Skin of body (tissue), 2 donors: ENCODE data around the gene MAGEC1. TPM values are rescaled to one million over a fixed set of nuclear protein-coding genes. Genes with fewer than 3 reads are reported as not detected.
"Not testable (repeated sequence)": the region's sequence is repeated elsewhere in the genome, so short reads cannot be mapped to it uniquely, and the experiment has no call there.

Source experiments
- DNase-seq: peaks from one replicate; lab custom pipeline; 2025; lab: John Stamatoyannopoulos, UW
- total RNA-seq: library from RNA; depleted of rRNA; stranded (reverse); fragments of >200 nt; gene quantifications from one replicate; pipeline ENCODE4 v1.2.3, GENCODE V29; 2014

Gene MAGEC1, protein sequence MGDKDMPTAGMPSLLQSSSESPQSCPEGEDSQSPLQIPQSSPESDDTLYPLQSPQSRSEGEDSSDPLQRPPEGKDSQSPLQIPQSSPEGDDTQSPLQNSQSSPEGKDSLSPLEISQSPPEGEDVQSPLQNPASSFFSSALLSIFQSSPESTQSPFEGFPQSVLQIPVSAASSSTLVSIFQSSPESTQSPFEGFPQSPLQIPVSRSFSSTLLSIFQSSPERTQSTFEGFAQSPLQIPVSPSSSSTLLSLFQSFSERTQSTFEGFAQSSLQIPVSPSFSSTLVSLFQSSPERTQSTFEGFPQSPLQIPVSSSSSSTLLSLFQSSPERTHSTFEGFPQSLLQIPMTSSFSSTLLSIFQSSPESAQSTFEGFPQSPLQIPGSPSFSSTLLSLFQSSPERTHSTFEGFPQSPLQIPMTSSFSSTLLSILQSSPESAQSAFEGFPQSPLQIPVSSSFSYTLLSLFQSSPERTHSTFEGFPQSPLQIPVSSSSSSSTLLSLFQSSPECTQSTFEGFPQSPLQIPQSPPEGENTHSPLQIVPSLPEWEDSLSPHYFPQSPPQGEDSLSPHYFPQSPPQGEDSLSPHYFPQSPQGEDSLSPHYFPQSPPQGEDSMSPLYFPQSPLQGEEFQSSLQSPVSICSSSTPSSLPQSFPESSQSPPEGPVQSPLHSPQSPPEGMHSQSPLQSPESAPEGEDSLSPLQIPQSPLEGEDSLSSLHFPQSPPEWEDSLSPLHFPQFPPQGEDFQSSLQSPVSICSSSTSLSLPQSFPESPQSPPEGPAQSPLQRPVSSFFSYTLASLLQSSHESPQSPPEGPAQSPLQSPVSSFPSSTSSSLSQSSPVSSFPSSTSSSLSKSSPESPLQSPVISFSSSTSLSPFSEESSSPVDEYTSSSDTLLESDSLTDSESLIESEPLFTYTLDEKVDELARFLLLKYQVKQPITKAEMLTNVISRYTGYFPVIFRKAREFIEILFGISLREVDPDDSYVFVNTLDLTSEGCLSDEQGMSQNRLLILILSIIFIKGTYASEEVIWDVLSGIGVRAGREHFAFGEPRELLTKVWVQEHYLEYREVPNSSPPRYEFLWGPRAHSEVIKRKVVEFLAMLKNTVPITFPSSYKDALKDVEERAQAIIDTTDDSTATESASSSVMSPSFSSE
- not detected for total RNA-seq

- no peak for DNase-seq
Measured at GRCh38 chrX:141903400-141904155, at the start of gene MAGEC1. Gene MAGEC1 (plus strand): TSS chrX:141903894. CDS start chrX:141905073, 1,179 bp downstream.

GRCh38 chrX:141857479-141857878 lies 46.2 kb upstream of the MAGEC1 start:
- no peak for DNase-seq

- no peak for DNase-seq
Measured at GRCh38 chrX:141879616-141880015, 24.1 kb upstream of the MAGEC1 start.

DNA sequence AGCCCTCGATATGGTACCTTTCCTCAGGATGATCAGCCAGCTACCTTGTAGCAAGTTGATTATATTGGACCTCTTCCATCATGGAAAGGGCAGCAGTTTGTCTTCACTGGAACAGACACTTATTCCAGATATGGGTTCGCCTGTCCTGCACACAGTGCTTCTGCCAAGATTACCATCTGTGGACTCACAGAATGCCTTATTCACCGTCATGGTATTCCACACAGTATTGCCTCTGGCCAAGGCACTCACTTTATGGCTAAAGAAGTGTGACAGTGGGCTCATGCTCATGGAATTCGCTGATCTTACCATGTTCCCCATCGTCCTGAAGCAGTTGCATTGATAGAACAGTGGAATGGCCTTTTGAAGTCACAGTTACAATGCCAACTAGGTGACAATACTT lies 14.9 kb upstream of the MAGEC1 start:
- DNase-seq = not testable (repeated sequence)

DNA sequence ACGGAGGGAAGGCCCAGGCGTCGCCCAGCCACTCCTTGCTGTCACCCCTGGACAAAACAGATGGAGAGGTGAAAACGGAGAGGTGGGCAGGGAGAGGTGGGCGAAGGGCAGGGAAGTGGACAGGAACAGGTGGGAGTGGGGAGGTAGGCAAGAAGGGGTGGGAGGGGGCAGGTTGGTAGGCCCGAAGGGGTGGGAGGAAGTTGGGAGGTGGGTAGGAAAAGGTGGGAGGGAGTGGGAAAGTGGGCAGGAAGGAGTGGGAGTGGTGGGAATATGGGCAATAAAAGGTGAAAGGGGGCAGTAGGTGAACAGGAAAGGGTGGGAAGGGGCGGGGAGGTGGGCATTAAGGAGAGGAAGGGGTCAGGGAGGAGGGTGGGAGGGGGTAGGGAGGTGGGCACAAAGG lies 9.0 kb upstream of the MAGEC1 start:
- no peak for DNase-seq

GRCh38 chrX:141897690-141898089 lies 6.0 kb upstream of the MAGEC1 start:
- DNase-seq = no peak

- no peak for DNase-seq
Measured at GRCh38 chrX:141902366-141902765, 1.3 kb upstream of the MAGEC1 start.

DNA sequence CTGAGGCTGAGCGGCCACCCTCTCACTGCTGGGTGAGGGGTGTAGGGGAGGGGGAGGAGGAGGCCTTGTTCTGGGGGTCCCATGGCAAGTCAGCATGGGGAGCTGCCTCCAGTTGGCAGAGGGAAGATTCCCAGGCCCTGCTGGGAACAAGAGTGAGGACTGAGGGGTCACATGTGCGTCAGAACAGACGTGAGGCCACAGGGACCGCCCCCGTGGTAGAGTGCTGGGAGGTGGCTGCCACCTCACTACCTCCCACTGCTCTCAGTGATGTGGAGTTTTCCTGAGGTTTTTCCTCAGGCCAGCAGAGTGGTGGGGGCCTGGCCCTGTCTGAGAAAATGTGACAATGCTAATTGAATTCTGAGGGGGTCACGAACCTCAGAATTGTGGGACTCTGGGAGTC lies 568 bp downstream of the MAGEC1 start:
- no peak for DNase-seq

- DNase-seq = no peak
Measured at GRCh38 chrX:141917801-141918200, 14.1 kb downstream of the MAGEC1 start.

DNA sequence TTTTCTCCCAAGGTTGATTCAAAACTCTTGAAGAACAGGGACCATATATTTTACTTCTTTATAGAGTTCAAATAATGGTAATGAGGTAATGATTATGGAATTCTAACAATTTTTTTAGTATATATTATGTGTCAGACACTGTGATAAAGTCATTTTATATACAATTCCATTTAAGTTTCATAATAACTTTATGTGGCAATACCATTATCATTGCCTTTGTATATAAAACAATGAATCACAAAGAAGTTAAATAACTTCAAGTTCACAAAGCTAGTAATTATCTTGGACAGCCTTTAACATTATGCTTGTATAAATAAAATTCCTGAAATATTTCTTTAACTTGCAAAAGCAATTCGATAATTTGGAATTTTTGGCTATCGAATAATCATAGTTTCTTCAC lies 20.6 kb downstream of the MAGEC1 start:
- no peak for DNase-seq

DNA sequence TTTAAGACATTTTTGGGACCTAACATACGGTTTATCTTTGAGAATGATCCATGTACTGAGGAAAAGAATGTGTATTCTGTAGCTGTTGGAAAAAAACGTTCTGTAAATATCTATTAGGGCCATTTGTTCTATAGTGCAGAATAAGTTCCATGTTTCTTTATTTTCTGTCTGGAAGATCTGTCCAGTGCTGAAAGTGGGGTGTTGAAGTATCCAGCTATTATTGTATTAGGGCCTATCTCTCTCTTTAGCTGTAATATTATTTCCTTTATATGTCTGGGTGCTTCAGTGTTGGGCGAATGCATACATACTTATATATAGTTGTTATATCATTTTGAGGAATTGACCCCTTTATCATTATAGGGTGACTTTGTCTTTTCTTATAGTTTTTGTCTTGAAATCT lies 24.7 kb downstream of the MAGEC1 start:
- no peak for DNase-seq

GRCh38 chrX:141934059-141934641 lies 30.5 kb downstream of the MAGEC1 start:
- DNase-seq = no peak

GRCh38 chrX:141935645-141936044 lies 32.0 kb downstream of the MAGEC1 start:
- DNase-seq = no peak

GRCh38 chrX:141936080-141936479 lies 32.4 kb downstream of the MAGEC1 start:
- DNase-seq = no peak

- DNase-seq = no peak
Measured at GRCh38 chrX:141941234-141941633, 37.5 kb downstream of the MAGEC1 start.

- DNase-seq = no peak
Measured at GRCh38 chrX:141945426-141945825, 41.7 kb downstream of the MAGEC1 start.

DNA sequence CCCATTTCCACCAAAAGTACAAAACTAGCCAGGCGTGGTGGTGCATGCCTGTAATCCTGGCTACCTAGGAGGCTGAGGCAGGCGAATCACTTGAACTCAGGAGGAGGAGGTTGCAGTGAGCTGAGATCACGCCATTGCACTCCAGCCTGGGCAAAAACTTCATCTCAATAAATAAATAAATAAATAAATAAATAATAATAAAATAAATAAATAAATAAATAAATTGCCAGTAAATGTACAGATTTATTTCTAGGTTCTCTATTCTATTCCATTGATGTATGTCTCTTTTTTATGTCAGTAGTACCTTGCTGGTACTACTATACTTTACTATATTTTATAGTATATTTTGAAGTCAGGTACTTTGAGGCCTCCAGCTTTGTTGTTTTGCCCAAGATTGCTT lies 43.7 kb downstream of the MAGEC1 start:
- DNase-seq = no peak

- DNase-seq = no peak
Measured at GRCh38 chrX:141952603-141953002, 48.9 kb downstream of the MAGEC1 start.

DNA sequence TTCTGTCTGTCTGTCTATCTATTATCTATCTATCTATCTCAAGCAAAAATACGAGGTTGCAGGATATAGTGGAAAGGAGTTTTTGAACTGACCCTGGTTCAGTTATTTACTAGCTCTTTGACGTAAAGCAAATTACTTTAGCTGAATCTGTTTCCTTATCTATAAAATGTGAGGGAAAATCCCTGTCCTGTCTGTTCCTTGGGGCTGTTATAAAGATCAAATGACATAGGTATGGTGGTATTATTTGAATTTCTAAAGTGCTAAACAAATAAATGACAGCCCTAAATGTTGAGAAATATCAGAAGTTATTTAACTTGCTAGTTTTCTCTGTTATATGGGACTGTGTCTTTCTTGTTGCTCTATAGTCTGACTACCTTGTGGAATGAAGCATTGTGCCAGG lies 55.0 kb downstream of the MAGEC1 start:
- DNase-seq = no peak
